ENCODE results near the gene LYL1. TPM values are rescaled to one million over a fixed set of nuclear protein-coding genes. Genes with fewer than 3 reads are reported as not detected.

The LYL1 gene
- total and polyA plus RNA-seq, 2 donors (not counting 1 experiment from before 2014, with no cell fraction given), result 112 to 125 TPM

GRCh38 chr19:13127051-13127450, 24.4 kb upstream of the LYL1 start:
- WGBS (ENCODE audit: insufficient coverage), result 100% methylated on average over 1 of the region's 9 CpGs
- CTCF ChIA-PET, result interaction anchor here (1.3 to 1.6 kb wide), 3 partner anchors 149 to 462 kb away, joined by 3 to 7 read pairs (median 4); no protein-coding TSS in a partner anchor
- Histone ChIP-seq H3K4me1 (ENCODE audit: control insufficient read depth in 2 of 2, insufficient read depth in 2 of 2, low read length in 2 of 2) (peaks cover 0 to under 1% of the 10 kb centered on the region in 2 donors), H4K20me1 (ENCODE audit: control insufficient read depth, insufficient read depth, low read length, poor library complexity, severe bottlenecking) (peaks cover 16% of the 10 kb centered on the region), H3K9ac (ENCODE audit: low read length) (no peak overlapping the region), H2AFZ (ENCODE audit: insufficient read depth, low read depth, low read length, poor library complexity, severe bottlenecking) (no peak overlapping the region), H3K27ac (ENCODE audit: low read length in 2 of 2) (no peak overlapping the region), H3K4me2 (replicated peaks; ENCODE audit: low read depth, low read length, poor library complexity, severe bottlenecking) (no peak overlapping the region), H3K36me3 (replicated peaks in 1 of 2; ENCODE audit: control extremely low read depth in 1 of 2, control insufficient read depth in 1 of 2, extremely low read depth in 1 of 2, insufficient read depth in 2 of 2, low read length in 1 of 2) (no peaks in the 10 kb centered on the region), H3K4me3 (ENCODE audit: control extremely low read depth in 1 of 5, extremely low read depth in 1 of 5, insufficient read depth in 1 of 5, low read depth in 2 of 5, low read length in 4 of 5) (no peak overlapping the region), H3K79me2 (ENCODE audit: control insufficient read depth, insufficient read depth, low read length) (peaks cover 85% of the 10 kb centered on the region), H3K27me3 (replicated peaks in 1 of 4; ENCODE audit: control extremely low read depth in 1 of 4, control insufficient read depth in 3 of 4, insufficient read depth in 4 of 4, low read length in 3 of 4) (no peaks in the 10 kb centered on the region), H3K9me3 (ENCODE audit: control extremely low read depth in 1 of 3, control insufficient read depth in 2 of 3, insufficient read depth in 1 of 3, low read length in 2 of 3) (peaks cover 0 to 4% (median 0%) of the 10 kb centered on the region in 3 donors)
- ATAC-seq (ENCODE audit: low read depth), result no peak
- Mint-ChIP-seq H3K27me3 (no peaks in the 10 kb centered on the region), H3K4me1 (peaks cover 14% of the 10 kb centered on the region), H3K27ac (no peak overlapping the region), H3K9me3 (ENCODE audit: insufficient read depth) (no peaks in the 10 kb centered on the region), H3K4me3 (no peak overlapping the region)
- intact Hi-C loops (cut with micrococcal nuclease), result no loop called here
- no peak for TF ChIP-seq CTCF (IDR thresholded peaks at IDR 0.05)
- TF ChIP-seq EZH2 (IDR thresholded peaks at IDR 0.05; ENCODE audit: borderline replicate concordance, insufficient read depth, low read depth, low read length, poor library complexity, severe bottlenecking), result no peak
- DNase-seq, result no peak
- POLR2A ChIA-PET, result interaction anchor here (0.6 kb wide), 1 partner anchor 14 kb away, joined by 7 read pairs; no protein-coding TSS in a partner anchor

GRCh38 chr19:13122980-13123957, 20.6 kb upstream of the LYL1 start:
- WGBS (ENCODE audit: insufficient coverage), result 93% methylated on average over 17 of the region's 20 CpGs
- no peak for ATAC-seq (ENCODE audit: low read depth)
- Mint-ChIP-seq H3K27me3 (no peaks in the 10 kb centered on the region), H3K4me3 (no peak overlapping the region), H3K4me1 (peaks cover 40% of the 10 kb centered on the region), H3K27ac (no peak overlapping the region), H3K9me3 (ENCODE audit: insufficient read depth) (no peaks in the 10 kb centered on the region)
- POLR2A ChIA-PET, result no interaction called here
- TF ChIP-seq EZH2 (IDR thresholded peaks at IDR 0.05; ENCODE audit: borderline replicate concordance, insufficient read depth, low read depth, low read length, poor library complexity, severe bottlenecking), result no peak
- TF ChIP-seq CTCF (IDR thresholded peaks at IDR 0.05), result no peak
- no peak overlapping the region for H3K4me2 ChIP-seq (replicated peaks; ENCODE audit: low read depth, low read length, poor library complexity, severe bottlenecking)
- H3K4me1 ChIP-seq (ENCODE audit: control insufficient read depth in 2 of 2, insufficient read depth in 2 of 2, low read length in 2 of 2), result peaks cover 8 to 23% of the 10 kb centered on the region in 2 donors
- no peak overlapping the region for H3K4me3 ChIP-seq (ENCODE audit: control extremely low read depth in 1 of 5, extremely low read depth in 1 of 5, insufficient read depth in 1 of 5, low read depth in 2 of 5, low read length in 4 of 5)
- no peaks in the 10 kb centered on the region for H3K27me3 ChIP-seq (replicated peaks in 1 of 4; ENCODE audit: control extremely low read depth in 1 of 4, control insufficient read depth in 3 of 4, insufficient read depth in 4 of 4, low read length in 3 of 4)
- no peak overlapping the region for H2AFZ ChIP-seq (ENCODE audit: insufficient read depth, low read depth, low read length, poor library complexity, severe bottlenecking)
- peaks cover 85% of the 10 kb centered on the region for H3K79me2 ChIP-seq (ENCODE audit: control insufficient read depth, insufficient read depth, low read length)
- CTCF ChIA-PET, result interaction anchor here (1.6 kb wide), 1 partner anchor 19 kb away, joined by 3 read pairs; no protein-coding TSS in a partner anchor
- no peak for DNase-seq
- no peaks in the 10 kb centered on the region for H3K36me3 ChIP-seq (replicated peaks in 1 of 2; ENCODE audit: control extremely low read depth in 1 of 2, control insufficient read depth in 1 of 2, extremely low read depth in 1 of 2, insufficient read depth in 2 of 2, low read length in 1 of 2)
- peaks cover 0 to 4% (median 0%) of the 10 kb centered on the region in 3 donors for H3K9me3 ChIP-seq (ENCODE audit: control extremely low read depth in 1 of 3, control insufficient read depth in 2 of 3, insufficient read depth in 1 of 3, low read length in 2 of 3)
- H4K20me1 ChIP-seq (ENCODE audit: control insufficient read depth, insufficient read depth, low read length, poor library complexity, severe bottlenecking), result peaks cover 25% of the 10 kb centered on the region
- no peak overlapping the region for H3K9ac ChIP-seq (ENCODE audit: low read length)
- intact Hi-C loops (cut with micrococcal nuclease), result no loop called here
- H3K27ac ChIP-seq (ENCODE audit: low read length in 2 of 2), result no peak overlapping the region
